ENCODE results near the gene SPIB. TPM values are rescaled to one million over a fixed set of nuclear protein-coding genes. Genes with fewer than 3 reads are reported as not detected.
A peak's percentile ranks its signal among the peaks of the same experiment; 100 is the strongest.

Gene SPIB
- total RNA-seq, 1 donor from 2014 or later: not detected

GRCh38 chr19:50477751-50478515 lies 59.2 kb downstream of the SPIB start:
- peaks cover 12% of the 10 kb centered on the region for H3K4me1 Mint-ChIP-seq
- Histone ChIP-seq H3K9ac (no peak overlapping the region), H4K20me1 (ENCODE audit: low read depth) (peaks cover 14% of the 10 kb centered on the region), H3K4me1 (peaks cover 4% of the 10 kb centered on the region), H3K27me3 (no peaks in the 10 kb centered on the region), H3K79me2 (ENCODE audit: low read depth) (peaks cover 32% of the 10 kb centered on the region), H3K4me2 (peak overlapping the region; percentile 84), H3F3A (ENCODE audit: low read depth) (peaks cover 18% of the 10 kb centered on the region), H3K9me3 (ENCODE audit: low read depth) (no peaks in the 10 kb centered on the region), H3K4me3 (peak overlapping the region; percentile 69), H3K27ac (no peak overlapping the region), H2AFZ (replicated peaks) (no peak overlapping the region), H3K36me3 (no peaks in the 10 kb centered on the region)
- peaks cover 9% of the 10 kb centered on the region for H3K27me3 Mint-ChIP-seq (ENCODE audit: insufficient read depth, low read depth)
- H3K36me3 Mint-ChIP-seq: peaks cover 17% of the 10 kb centered on the region
- no peak overlapping the region for H3K27ac Mint-ChIP-seq
- peak overlapping the region; percentile 98 for H3K4me3 Mint-ChIP-seq
- DNase-seq (ENCODE audit: low spot score): no peak
- TF ChIP-seq EZH2phosphoT487 (IDR thresholded peaks at IDR 0.05) (no peak), CTCF (IDR thresholded peaks at IDR 0.05) (no peak), EZH2 (IDR thresholded peaks at IDR 0.05) (no peak)
- peaks cover 19% of the 10 kb centered on the region for H3K9me3 Mint-ChIP-seq

- Mint-ChIP-seq H3K9me3 (peaks cover 19% of the 10 kb centered on the region), H3K4me1 (peaks cover 12% of the 10 kb centered on the region), H3K27me3 (ENCODE audit: insufficient read depth, low read depth) (peaks cover 9% of the 10 kb centered on the region), H3K27ac (no peak overlapping the region), H3K36me3 (peaks cover 23% of the 10 kb centered on the region), H3K4me3 (peak overlapping the region; percentile 74)
- Histone ChIP-seq H3K27ac (no peak overlapping the region), H3K4me1 (peaks cover 4% of the 10 kb centered on the region), H3K4me2 (no peak overlapping the region), H3K4me3 (no peak overlapping the region), H3K27me3 (no peaks in the 10 kb centered on the region), H4K20me1 (ENCODE audit: low read depth) (peaks cover 14% of the 10 kb centered on the region), H2AFZ (replicated peaks) (no peak overlapping the region), H3K79me2 (ENCODE audit: low read depth) (peaks cover 32% of the 10 kb centered on the region), H3K36me3 (no peaks in the 10 kb centered on the region), H3F3A (ENCODE audit: low read depth) (peaks cover 18% of the 10 kb centered on the region), H3K9me3 (ENCODE audit: low read depth) (no peaks in the 10 kb centered on the region), H3K9ac (no peak overlapping the region)
- TF ChIP-seq EZH2phosphoT487 (IDR thresholded peaks at IDR 0.05) (no peak), CTCF (IDR thresholded peaks at IDR 0.05) (peak; percentile 53), EZH2 (IDR thresholded peaks at IDR 0.05) (no peak)
- DNase-seq (ENCODE audit: low spot score): peak; percentile 59
These were observed 60.4 kb downstream of the SPIB start for GRCh38 chr19:50478901-50479715.

- DNase-seq (ENCODE audit: low spot score): no peak
- Mint-ChIP-seq H3K36me3 (peaks cover 23% of the 10 kb centered on the region), H3K27me3 (ENCODE audit: insufficient read depth, low read depth) (peaks cover 9% of the 10 kb centered on the region), H3K9me3 (peaks cover 19% of the 10 kb centered on the region), H3K27ac (no peak overlapping the region), H3K4me3 (no peak overlapping the region), H3K4me1 (peaks cover 12% of the 10 kb centered on the region)
- H3K4me2 ChIP-seq: no peak overlapping the region
- no peaks in the 10 kb centered on the region for H3K36me3 ChIP-seq
- H3K27ac ChIP-seq: no peak overlapping the region
- peaks cover 4% of the 10 kb centered on the region for H3K4me1 ChIP-seq
- H3K27me3 ChIP-seq: no peaks in the 10 kb centered on the region
- H4K20me1 ChIP-seq (ENCODE audit: low read depth): peaks cover 14% of the 10 kb centered on the region
- H3K4me3 ChIP-seq: no peak overlapping the region
- TF ChIP-seq CTCF (IDR thresholded peaks at IDR 0.05) (no peak), EZH2phosphoT487 (IDR thresholded peaks at IDR 0.05) (no peak), EZH2 (IDR thresholded peaks at IDR 0.05) (no peak)
- no peak overlapping the region for H3K9ac ChIP-seq
- H2AFZ ChIP-seq (replicated peaks): no peak overlapping the region
- H3K79me2 ChIP-seq (ENCODE audit: low read depth): peaks cover 32% of the 10 kb centered on the region
- peaks cover 23% of the 10 kb centered on the region for H3F3A ChIP-seq (ENCODE audit: low read depth)
- no peaks in the 10 kb centered on the region for H3K9me3 ChIP-seq (ENCODE audit: low read depth)
These were observed 61.1 kb downstream of the SPIB start for GRCh38 chr19:50479761-50480251.

Data from neural progenitor cell (in vitro differentiated cells).